Loucy (cell line): ENCODE measurements around the gene ZNF98.

Source experiments
- CTCF ChIP-seq: fragments of 200-600 bp; sonication (generic); conservative IDR thresholded peaks from 2 replicates; pipeline ENCODE4 v1.5.1; 2014; ENCODE audit warnings: mild to moderate bottlenecking, antibody characterized with exemption, low read length
- EZH2phosphoT487 ChIP-seq: fragments of 200-600 bp; IDR thresholded peaks from 2 replicates; pipeline ENCODE4 v1.6.1; 2018; ENCODE audit warnings: antibody characterized with exemption, mild to moderate bottlenecking, moderate library complexity, borderline replicate concordance

- TF ChIP-seq CTCF (no peak), EZH2phosphoT487 (no peak)
These were observed 15.9 kb upstream of the ZNF98 start for GRCh38 chr19:22438011-22438410.
